ENCODE measurements around the gene TBCEL. TPM values are rescaled to one million over a fixed set of nuclear protein-coding genes. Genes with fewer than 3 reads are reported as not detected.

TBCEL gene
- polyA plus RNA-seq, 1 donor (not counting 4 experiments of a cell fraction or from before 2014, with no cell fraction given) = 15.1 TPM

DNA sequence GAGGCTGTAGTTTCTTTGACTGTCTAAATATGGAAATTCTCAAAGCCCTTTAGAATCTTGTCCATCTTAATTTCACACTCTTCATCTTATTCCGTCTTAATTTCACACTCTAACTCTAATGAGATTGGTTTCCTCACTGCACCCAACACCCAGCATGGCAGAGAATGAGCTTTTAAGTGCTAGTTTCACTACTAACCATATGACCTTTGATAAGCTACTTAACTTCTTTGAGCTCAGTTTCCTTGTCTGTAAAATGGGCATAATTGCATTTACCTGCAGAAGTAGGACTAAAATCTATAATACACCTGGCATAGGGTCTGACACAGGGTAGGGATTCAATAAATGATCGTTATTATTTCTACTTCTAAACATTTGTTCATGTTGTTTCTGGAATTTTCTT is 30.4 kb downstream of the TBCEL start:
- Histone ChIP-seq H3K9ac (ENCODE audit: control insufficient read depth, extremely low read depth, insufficient read depth, low read length) (no peak overlapping the region), H3K36me3 (ENCODE audit: control insufficient read depth in 2 of 2, extremely low read depth in 1 of 2, insufficient read depth in 2 of 2, low read length in 2 of 2) (peaks cover 6 to 7% of the 10 kb centered on the region in 2 experiments), H3K9me3 (ENCODE audit: control insufficient read depth, low read depth, low read length) (no peaks in the 10 kb centered on the region), H3K4me3 (ENCODE audit: control insufficient read depth in 2 of 3, extremely low read depth in 1 of 3, insufficient read depth in 2 of 3, low read depth in 1 of 3, low read length in 3 of 3) (no peak overlapping the region), H3K4me1 (ENCODE audit: control insufficient read depth, extremely low read depth, insufficient read depth, low read length) (no peaks in the 10 kb centered on the region), H2AFZ (ENCODE audit: control insufficient read depth, low read length) (no peak overlapping the region), H3K4me2 (ENCODE audit: control insufficient read depth, extremely low read depth, insufficient read depth, low read depth, low read length) (no peak overlapping the region), H4K20me1 (ENCODE audit: control insufficient read depth, extremely low read depth, insufficient read depth, low read length) (no peaks in the 10 kb centered on the region), H3K79me2 (ENCODE audit: control insufficient read depth, insufficient read depth, low read length) (no peaks in the 10 kb centered on the region), H3K9me1 (ENCODE audit: control insufficient read depth, extremely low read depth, insufficient read depth, low read length) (no peaks in the 10 kb centered on the region), H3K27me3 (ENCODE audit: control insufficient read depth, extremely low read depth, insufficient read depth, low read length) (no peaks in the 10 kb centered on the region), H3K27ac (ENCODE audit: control insufficient read depth, insufficient read depth, low read length) (no peak overlapping the region)
- dilution Hi-C loops (cut with MboI; ENCODE audit: extremely low pct_ligation_motif_present, low sequenced_read_pairs) = no loop called here
- TF ChIP-seq EZH2 (IDR thresholded peaks at IDR 0.05; ENCODE audit: low read length) (no peak), CTCF (optimal IDR thresholded peaks at IDR 0.05 in 1 of 3, IDR thresholded peaks at IDR 0.05 in 1 of 3, conservative IDR thresholded peaks at IDR 0.05 in 1 of 3; ENCODE audit: extremely low read depth in 1 of 3, insufficient read depth in 2 of 3, low read length in 3 of 3) (no peak)
- FAIRE-seq (no peak), DNase-seq (ENCODE audit: low read depth, low spot score) (no peak)

DNA sequence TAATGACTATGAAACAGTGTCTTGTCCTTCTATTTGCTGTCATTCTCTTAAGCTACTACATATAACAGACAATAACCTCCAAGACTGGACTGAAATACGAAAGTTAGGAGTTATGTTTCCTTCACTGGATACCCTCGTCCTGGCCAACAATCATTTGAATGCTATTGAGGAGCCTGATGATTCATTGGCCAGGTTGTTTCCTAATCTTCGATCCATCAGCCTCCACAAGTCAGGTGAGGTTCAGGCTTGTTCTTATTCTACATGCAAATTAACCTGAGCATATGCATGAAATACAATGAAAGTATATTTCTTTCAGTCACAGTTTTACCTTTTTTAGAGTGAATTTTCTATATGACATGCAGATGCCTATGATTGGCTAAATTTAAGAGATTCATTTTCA is 31.2 kb downstream of the TBCEL start:
- dilution Hi-C loops (cut with MboI; ENCODE audit: extremely low pct_ligation_motif_present, low sequenced_read_pairs) = no loop called here
- TF ChIP-seq EZH2 (IDR thresholded peaks at IDR 0.05; ENCODE audit: low read length) (no peak), CTCF (optimal IDR thresholded peaks at IDR 0.05 in 1 of 3, IDR thresholded peaks at IDR 0.05 in 1 of 3, conservative IDR thresholded peaks at IDR 0.05 in 1 of 3; ENCODE audit: extremely low read depth in 1 of 3, insufficient read depth in 2 of 3, low read length in 3 of 3) (no peak)
- peak; percentile 62 for FAIRE-seq
- DNase-seq (ENCODE audit: low read depth, low spot score) = no peak
- Histone ChIP-seq H3K27ac (ENCODE audit: control insufficient read depth, insufficient read depth, low read length) (no peak overlapping the region), H3K27me3 (ENCODE audit: control insufficient read depth, extremely low read depth, insufficient read depth, low read length) (no peaks in the 10 kb centered on the region), H3K79me2 (ENCODE audit: control insufficient read depth, insufficient read depth, low read length) (no peaks in the 10 kb centered on the region), H3K9ac (ENCODE audit: control insufficient read depth, extremely low read depth, insufficient read depth, low read length) (no peak overlapping the region), H3K36me3 (ENCODE audit: control insufficient read depth in 2 of 2, extremely low read depth in 1 of 2, insufficient read depth in 2 of 2, low read length in 2 of 2) (peaks cover 6 to 7% of the 10 kb centered on the region in 2 experiments), H3K4me3 (ENCODE audit: control insufficient read depth in 2 of 3, extremely low read depth in 1 of 3, insufficient read depth in 2 of 3, low read depth in 1 of 3, low read length in 3 of 3) (no peak overlapping the region), H3K9me1 (ENCODE audit: control insufficient read depth, extremely low read depth, insufficient read depth, low read length) (no peaks in the 10 kb centered on the region), H3K9me3 (ENCODE audit: control insufficient read depth, low read depth, low read length) (no peaks in the 10 kb centered on the region), H4K20me1 (ENCODE audit: control insufficient read depth, extremely low read depth, insufficient read depth, low read length) (no peaks in the 10 kb centered on the region), H3K4me1 (ENCODE audit: control insufficient read depth, extremely low read depth, insufficient read depth, low read length) (no peaks in the 10 kb centered on the region), H3K4me2 (ENCODE audit: control insufficient read depth, extremely low read depth, insufficient read depth, low read depth, low read length) (no peak overlapping the region), H2AFZ (ENCODE audit: control insufficient read depth, low read length) (no peak overlapping the region)

Data from keratinocyte (primary cell).